OCI-LY1 (cell line): ENCODE data around the gene SCAF11.

Experiments
- H2AFZ ChIP-seq: fragments of 200-600 bp; sonication (generic), shearing (Covaris generic); 2 replicates; pipeline ENCODE4 v1.6.0; 2014; ENCODE audit warnings: antibody characterized with exemption, mild to moderate bottlenecking, low read length
- H3F3A ChIP-seq: fragments of 200-600 bp; sonication (generic), shearing (Covaris generic); 2 replicates; pipeline ENCODE4 v1.6.0; 2014; ENCODE audit warnings: mild to moderate bottlenecking, antibody characterized with exemption, low read length, moderate library complexity; ENCODE audit not compliant: insufficient read depth
- H3K27ac ChIP-seq: fragments of 200-600 bp; sonication (generic); 2 replicates; pipeline ENCODE4 v1.5.1; 2014; ENCODE audit warnings: low read length, mixed run types, mild to moderate bottlenecking, low read depth; ENCODE audit not compliant: poor library complexity, severe bottlenecking
- H3K27me3 ChIP-seq: fragments of 200-600 bp; sonication (generic); 2 replicates; pipeline ENCODE4 v1.6.0; 2014; ENCODE audit warnings: antibody characterized with exemption, mild to moderate bottlenecking, low read length, moderate library complexity; ENCODE audit not compliant: insufficient read depth
- H3K36me3 ChIP-seq: fragments of 200-600 bp; sonication (generic); 2 replicates; pipeline ENCODE4 v1.6.1; 2014; ENCODE audit warnings: mild to moderate bottlenecking, antibody characterized with exemption, low read length, moderate library complexity, mixed read lengths; ENCODE audit not compliant: insufficient read depth
- H3K4me1 ChIP-seq: fragments of 200-600 bp; sonication (generic); 2 replicates; pipeline ENCODE4 v1.5.1; 2014; ENCODE audit warnings: mild to moderate bottlenecking, low read length, moderate library complexity; ENCODE audit not compliant: insufficient read depth, severe bottlenecking
- H3K4me2 ChIP-seq: fragments of 200-600 bp; sonication (generic), shearing (Covaris generic); 2 replicates; pipeline ENCODE4 v1.6.1; 2014; ENCODE audit warnings: low read length
- H3K4me3 ChIP-seq: fragments of 200-600 bp; sonication (generic); 2 replicates; pipeline ENCODE4 v1.5.1; 2014; ENCODE audit warnings: low read length, low read depth, mild to moderate bottlenecking, mixed read lengths; ENCODE audit not compliant: poor library complexity, severe bottlenecking
- H3K79me2 ChIP-seq: fragments of 200-600 bp; shearing (Covaris generic); 2 replicates; pipeline ENCODE4 v1.6.1; 2016; ENCODE audit warnings: mixed run types, low read length, mixed read lengths; ENCODE audit not compliant: insufficient read depth
- H3K9ac ChIP-seq: fragments of 200-600 bp; sonication (generic), shearing (Covaris generic); 2 replicates; pipeline ENCODE4 v1.6.1; 2014; ENCODE audit warnings: mild to moderate bottlenecking, low read length, mixed read lengths
- H3K9me2 ChIP-seq: fragments of 200-600 bp; sonication (generic), shearing (Covaris generic); 2 replicates; pipeline ENCODE4 v1.6.1; 2014; ENCODE audit warnings: low read depth, mild to moderate bottlenecking, low read length, mixed read lengths
- H3K9me3 ChIP-seq: fragments of 200-600 bp; shearing (Covaris generic); 2 replicates; pipeline ENCODE4 v1.6.1; 2014; ENCODE audit warnings: low read length, mixed read lengths
- H4K20me1 ChIP-seq: fragments of 200-600 bp; sonication (generic), shearing (Covaris generic); 2 replicates; pipeline ENCODE4 v1.6.0; 2016; ENCODE audit warnings: mild to moderate bottlenecking, low read length; ENCODE audit not compliant: insufficient read depth
- CTCF ChIP-seq: fragments of 200-600 bp; sonication (generic), shearing (Covaris generic); IDR thresholded peaks from 2 replicates; pipeline ENCODE4 v1.5.1; 2017; ENCODE audit warnings: mild to moderate bottlenecking, antibody characterized with exemption, low read length, moderate library complexity, mixed read lengths
- EZH2 ChIP-seq: fragments of 200-600 bp; sonication (generic), shearing (Covaris generic); IDR thresholded peaks from 2 replicates; pipeline ENCODE4 v1.8.0; 2017; ENCODE audit warnings: borderline replicate concordance, mixed run types, mild to moderate bottlenecking, antibody characterized with exemption, low read length, moderate library complexity, mixed read lengths

The SCAF11 gene

GRCh38 chr12:45930369-45930768 lies 60.0 kb downstream of the SCAF11 start:
- no peak for TF ChIP-seq EZH2
- no peak for TF ChIP-seq CTCF
- Histone ChIP-seq H3K4me1 (peaks cover 6% of the 10 kb centered on the region), H3K4me2 (no peak overlapping the region), H3F3A (no peaks in the 10 kb centered on the region), H3K4me3 (no peak overlapping the region), H3K9me2 (no peaks in the 10 kb centered on the region), H2AFZ (no peak overlapping the region), H3K36me3 (peaks cover 75% of the 10 kb centered on the region), H3K27me3 (no peaks in the 10 kb centered on the region), H3K79me2 (no peaks in the 10 kb centered on the region), H3K9me3 (no peaks in the 10 kb centered on the region), H3K27ac (no peak overlapping the region), H4K20me1 (no peaks in the 10 kb centered on the region), H3K9ac (no peak overlapping the region)

GRCh38 chr12:45928309-45928708 lies 62.1 kb downstream of the SCAF11 start:
- peaks cover 87% of the 10 kb centered on the region for H3K36me3 ChIP-seq

GRCh38 chr12:45918818-45919217 lies 71.6 kb downstream of the SCAF11 start:
- TF ChIP-seq EZH2 (no peak), CTCF (no peak)
- no peak overlapping the region for H3K9ac ChIP-seq

More at GRCh38 chr12:45928309-45928708, 62.1 kb downstream of the SCAF11 start:
- Histone ChIP-seq H3F3A (no peaks in the 10 kb centered on the region), H3K4me3 (no peak overlapping the region), H3K9me2 (no peaks in the 10 kb centered on the region), H3K4me2 (no peak overlapping the region), H4K20me1 (no peaks in the 10 kb centered on the region), H3K9ac (no peak overlapping the region), H3K79me2 (no peaks in the 10 kb centered on the region), H3K4me1 (no peaks in the 10 kb centered on the region), H3K27ac (no peak overlapping the region), H2AFZ (no peak overlapping the region), H3K9me3 (no peaks in the 10 kb centered on the region), H3K27me3 (no peaks in the 10 kb centered on the region)
- no peak for TF ChIP-seq EZH2
- TF ChIP-seq CTCF = no peak

More at GRCh38 chr12:45918818-45919217, 71.6 kb downstream of the SCAF11 start:
- H3K27me3 ChIP-seq = no peaks in the 10 kb centered on the region
- H3K4me2 ChIP-seq = no peak overlapping the region
- H3K9me2 ChIP-seq = no peaks in the 10 kb centered on the region
- no peak overlapping the region for H2AFZ ChIP-seq
- 0 out of 2 replicates have a peak, but pooled peaks cover 4% of the 10 kb centered on the region for H3F3A ChIP-seq
- H3K4me1 ChIP-seq = no peaks in the 10 kb centered on the region
- no peaks in the 10 kb centered on the region for H3K79me2 ChIP-seq
- H3K4me3 ChIP-seq = no peak overlapping the region
- H3K36me3 ChIP-seq = peaks cover 53% of the 10 kb centered on the region
- no peak overlapping the region for H3K27ac ChIP-seq
- no peaks in the 10 kb centered on the region for H3K9me3 ChIP-seq
- H4K20me1 ChIP-seq = no peaks in the 10 kb centered on the region
